Muscle layer of duodenum (tissue), 2 donors: Measurements from ENCODE around the gene TMA7.
A peak's percentile ranks its signal among the peaks of the same experiment; 100 is the strongest.
"Not testable (repeated sequence)": the region's sequence is repeated elsewhere in the genome, so short reads cannot be mapped to it uniquely, and the experiment has no call there.

Experiments
- H3K27ac ChIP-seq: one replicate; pipeline ENCODE4 v1.7.0; 2013; ENCODE audit warnings: mild to moderate bottlenecking, low read length
- H3K27me3 ChIP-seq: one replicate; pipeline ENCODE4 v1.7.0; 2013; ENCODE audit warnings: low read depth, mild to moderate bottlenecking, control low read depth, low read length
- H3K36me3 ChIP-seq, 2 donors: one replicate each; pipeline ENCODE4 v1.7.0; 2013; ENCODE audit warnings: low read length in 2 of 2, control low read depth in 1 of 2, mild to moderate bottlenecking in 1 of 2; ENCODE audit not compliant: insufficient read depth in 2 of 2, control insufficient read depth in 1 of 2
- H3K4me1 ChIP-seq, 2 donors: one replicate each; pipeline ENCODE4 v1.7.0; 2013; ENCODE audit warnings: low read length in 2 of 2, mild to moderate bottlenecking in 2 of 2, control low read depth in 1 of 2, moderate library complexity in 1 of 2; ENCODE audit not compliant: insufficient read depth in 2 of 2, control insufficient read depth in 1 of 2
- H3K4me3 ChIP-seq, 2 donors: one replicate each; pipeline ENCODE4 v1.7.0; 2013; ENCODE audit warnings: low read length in 2 of 2, low read depth in 1 of 2, mild to moderate bottlenecking in 1 of 2
- H3K9me3 ChIP-seq, 2 donors: one replicate each; pipeline ENCODE4 v1.7.0; 2013; ENCODE audit warnings: low read length in 2 of 2, control low read depth in 1 of 2, mild to moderate bottlenecking in 1 of 2; ENCODE audit not compliant: control insufficient read depth in 1 of 2
- donor health status: healthy.

TMA7 gene

DNA sequence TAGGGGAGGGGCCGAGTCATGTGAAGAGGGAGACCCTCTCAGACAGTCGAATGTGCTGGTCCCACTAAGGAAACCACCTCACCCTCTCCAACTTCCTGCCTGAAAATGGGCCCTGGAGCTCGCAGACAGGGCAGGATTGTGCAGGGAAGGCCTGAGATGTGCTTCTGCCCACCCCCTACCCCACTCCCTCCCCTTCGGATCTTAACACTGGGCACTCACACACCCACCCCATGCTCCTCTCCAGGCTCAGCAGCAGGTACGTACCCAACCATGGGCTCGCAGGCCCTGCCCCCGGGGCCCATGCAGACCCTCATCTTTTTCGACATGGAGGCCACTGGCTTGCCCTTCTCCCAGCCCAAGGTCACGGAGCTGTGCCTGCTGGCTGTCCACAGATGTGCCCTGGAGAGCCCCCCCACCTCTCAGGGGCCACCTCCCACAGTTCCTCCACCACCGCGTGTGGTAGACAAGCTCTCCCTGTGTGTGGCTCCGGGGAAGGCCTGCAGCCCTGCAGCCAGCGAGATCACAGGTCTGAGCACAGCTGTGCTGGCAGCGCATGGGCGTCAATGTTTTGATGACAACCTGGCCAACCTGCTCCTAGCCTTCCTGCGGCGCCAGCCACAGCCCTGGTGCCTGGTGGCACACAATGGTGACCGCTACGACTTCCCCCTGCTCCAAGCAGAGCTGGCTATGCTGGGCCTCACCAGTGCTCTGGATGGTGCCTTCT is 26.5 kb downstream of the TMA7 start:
- H3K36me3 ChIP-seq: peaks cover 20 to 41% of the 10 kb centered on the region in 2 donors
- no peaks in the 10 kb centered on the region for H3K27me3 ChIP-seq
- peak overlapping the region; percentile 68 to 80 for H3K4me3 ChIP-seq
- H3K27ac ChIP-seq: peak overlapping the region; percentile 99
- H3K4me1 ChIP-seq: peaks cover 27 to 63% of the 10 kb centered on the region in 2 donors
- H3K9me3 ChIP-seq: no peaks in the 10 kb centered on the region

DNA sequence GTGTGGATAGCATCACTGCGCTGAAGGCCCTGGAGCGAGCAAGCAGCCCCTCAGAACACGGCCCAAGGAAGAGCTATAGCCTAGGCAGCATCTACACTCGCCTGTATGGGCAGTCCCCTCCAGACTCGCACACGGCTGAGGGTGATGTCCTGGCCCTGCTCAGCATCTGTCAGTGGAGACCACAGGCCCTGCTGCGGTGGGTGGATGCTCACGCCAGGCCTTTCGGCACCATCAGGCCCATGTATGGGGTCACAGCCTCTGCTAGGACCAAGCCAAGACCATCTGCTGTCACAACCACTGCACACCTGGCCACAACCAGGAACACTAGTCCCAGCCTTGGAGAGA is 27.0 kb downstream of the TMA7 start:
- H3K27ac ChIP-seq: peak overlapping the region; percentile 99
- H3K4me3 ChIP-seq: peak overlapping the region; percentile 68 to 80
- peaks cover 27 to 67% of the 10 kb centered on the region in 2 donors for H3K4me1 ChIP-seq

DNA sequence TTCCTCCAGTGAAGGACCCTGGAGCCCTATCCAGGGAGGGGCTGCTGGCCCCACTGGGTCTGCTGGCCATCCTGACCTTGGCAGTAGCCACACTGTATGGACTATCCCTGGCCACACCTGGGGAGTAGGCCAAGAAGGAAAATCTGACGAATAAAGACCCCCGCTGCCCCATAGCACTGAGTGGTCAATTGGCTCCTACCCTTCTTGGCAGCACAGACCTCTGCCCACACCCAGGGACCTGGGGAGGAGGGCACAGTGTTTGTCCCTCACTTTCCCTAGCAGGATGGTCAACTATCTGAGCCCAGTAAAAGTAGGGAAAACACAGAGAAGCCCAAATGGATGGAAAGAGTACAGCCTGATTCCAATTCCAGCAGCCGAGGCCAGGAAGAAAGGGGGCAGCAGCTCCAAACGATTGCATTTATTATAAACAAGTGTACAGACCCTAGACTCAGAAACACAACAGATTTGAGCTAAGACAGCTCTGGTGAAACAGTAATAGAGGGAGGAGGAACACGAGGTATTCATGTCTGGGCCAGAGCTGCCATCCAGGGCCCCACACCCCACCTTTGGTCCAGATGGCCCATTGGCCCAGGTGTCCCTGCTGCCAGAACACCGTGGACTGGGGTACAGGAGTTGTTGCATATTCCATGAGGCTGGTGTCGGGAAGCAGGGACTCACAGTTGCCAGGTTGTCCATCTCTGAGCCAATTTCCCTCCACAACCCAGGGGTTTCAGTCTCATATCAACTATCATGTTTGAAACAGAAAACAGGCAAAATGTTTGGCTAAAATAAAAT is 27.6 kb downstream of the TMA7 start:
- no peaks in the 10 kb centered on the region for H3K9me3 ChIP-seq
- H3K36me3 ChIP-seq: peaks cover 20 to 41% of the 10 kb centered on the region in 2 donors
- H3K27ac ChIP-seq: peak overlapping the region; percentile 99
- H3K4me3 ChIP-seq: peak overlapping the region; percentile 68 to 80
- H3K4me1 ChIP-seq: peaks cover 27 to 67% of the 10 kb centered on the region in 2 donors
- no peaks in the 10 kb centered on the region for H3K27me3 ChIP-seq

More for the DNA sequence above, 27.0 kb downstream of the TMA7 start:
- H3K27me3 ChIP-seq: no peaks in the 10 kb centered on the region
- peaks cover 20 to 41% of the 10 kb centered on the region in 2 donors for H3K36me3 ChIP-seq
- H3K9me3 ChIP-seq: no peaks in the 10 kb centered on the region

DNA sequence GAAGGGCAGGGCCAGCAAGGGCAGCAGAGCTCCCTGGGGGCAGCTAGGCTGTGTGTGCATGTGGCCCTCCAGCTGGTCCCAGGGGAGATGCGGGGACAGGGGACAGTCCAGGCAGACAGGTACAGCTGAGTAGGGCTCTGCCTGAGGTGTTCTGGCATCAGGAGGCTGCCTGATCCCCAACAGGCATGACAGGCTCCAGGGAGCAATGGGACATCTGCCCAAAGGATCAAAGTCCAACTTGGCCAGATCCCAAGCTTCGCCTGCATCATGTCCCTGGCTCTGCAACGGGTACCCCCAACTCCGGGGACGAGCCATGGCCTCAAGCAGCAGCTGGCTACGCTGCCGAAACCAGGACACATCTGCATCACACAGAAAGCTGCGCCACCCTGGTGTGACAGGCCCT is 28.3 kb downstream of the TMA7 start:
- Histone ChIP-seq H3K9me3 (no peaks in the 10 kb centered on the region), H3K4me3 (no peak overlapping the region), H3K27me3 (no peaks in the 10 kb centered on the region), H3K36me3 (peaks cover 18 to 45% of the 10 kb centered on the region in 2 donors), H3K27ac (peak overlapping the region; percentile 99), H3K4me1 (peaks cover 28 to 68% of the 10 kb centered on the region in 2 donors)

DNA sequence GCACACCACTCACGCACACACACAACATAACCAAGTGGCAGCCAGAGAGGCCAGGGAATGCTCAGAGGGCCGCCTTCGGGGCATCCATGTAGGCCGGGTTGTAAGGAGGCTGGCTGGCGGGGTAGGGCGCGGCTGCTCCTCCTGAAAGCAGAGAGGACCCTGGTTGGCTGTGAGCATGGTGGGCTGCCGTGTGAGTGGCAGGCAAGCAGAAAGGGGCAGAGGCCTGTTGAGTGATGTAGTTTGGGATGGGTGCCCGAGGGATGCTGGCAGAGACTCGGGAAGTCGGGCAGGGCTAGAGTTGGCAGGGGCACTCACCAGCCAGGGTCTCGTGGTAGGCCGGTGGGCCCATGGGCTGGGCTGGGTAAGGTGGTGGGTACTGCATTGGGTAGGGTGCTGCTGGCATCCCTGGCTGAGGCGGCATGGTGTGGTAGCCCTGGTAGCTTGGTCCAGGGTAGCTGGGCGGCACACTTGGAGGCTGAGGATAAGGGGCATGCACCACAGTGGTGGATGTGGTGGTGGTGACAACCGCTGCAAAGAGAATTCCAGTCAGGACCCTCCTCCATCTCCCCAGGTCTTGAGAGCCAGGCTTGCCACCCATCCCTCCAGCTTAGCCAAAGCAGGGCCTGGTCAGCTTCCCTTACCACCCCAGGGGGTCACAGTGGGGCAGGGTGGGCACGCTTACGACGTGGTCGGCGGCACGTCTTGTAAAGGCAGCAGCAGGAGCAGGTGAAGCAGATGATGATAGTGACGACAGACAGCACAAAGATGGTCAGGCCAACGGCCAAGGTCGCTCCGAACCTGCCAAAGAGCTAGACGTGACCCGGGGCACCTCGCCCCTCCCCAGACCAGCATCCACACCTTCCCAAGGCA is 29.2 kb downstream of the TMA7 start:
- Histone ChIP-seq H3K27me3 (no peaks in the 10 kb centered on the region), H3K9me3 (no peaks in the 10 kb centered on the region), H3K36me3 (peaks cover 18 to 37% of the 10 kb centered on the region in 2 donors), H3K4me1 (peaks cover 31 to 72% of the 10 kb centered on the region in 2 donors), H3K27ac (no peak overlapping the region), H3K4me3 (no peak overlapping the region)

DNA sequence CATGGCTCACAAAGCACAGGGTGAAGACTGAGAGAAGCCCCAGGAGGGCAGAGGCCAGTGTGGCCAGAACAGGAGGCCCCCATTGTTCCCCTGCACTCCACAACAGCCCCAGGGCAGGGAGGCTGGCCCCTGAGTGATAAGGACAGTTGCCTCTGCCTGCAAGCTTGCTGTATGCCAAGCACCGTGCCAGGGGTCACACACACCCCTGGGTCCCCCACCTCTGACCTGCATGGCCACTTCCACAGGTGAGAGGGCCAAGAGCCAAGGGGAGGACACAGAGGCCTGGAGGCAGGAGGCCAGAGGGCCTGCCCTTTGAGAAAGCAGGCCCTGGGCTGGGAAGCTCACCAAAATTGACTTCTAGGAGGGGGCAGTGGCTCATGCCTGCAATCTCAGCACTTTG is 30.2 kb downstream of the TMA7 start:
- Histone ChIP-seq H3K27ac (peak overlapping the region; percentile 45), H3K9me3 (no peaks in the 10 kb centered on the region), H3K36me3 (peaks cover 18 to 35% of the 10 kb centered on the region in 2 donors), H3K27me3 (no peaks in the 10 kb centered on the region), H3K4me3 (no peak overlapping the region), H3K4me1 (peaks cover 27 to 64% of the 10 kb centered on the region in 2 donors)

DNA sequence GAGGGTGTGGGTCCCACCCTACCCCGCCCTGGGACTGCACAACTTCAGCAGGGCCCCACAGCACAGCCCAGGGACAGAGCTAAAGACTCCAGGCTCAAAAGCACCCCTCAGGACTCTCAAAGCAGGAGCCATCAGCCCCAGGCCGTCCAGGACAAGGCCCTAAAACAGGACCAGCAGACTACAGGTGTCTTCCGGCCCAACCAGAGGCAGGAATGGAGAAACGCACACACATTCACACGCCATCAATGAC is 32.5 kb downstream of the TMA7 start:
- peaks cover 18 to 49% of the 10 kb centered on the region in 2 donors for H3K4me1 ChIP-seq
- H3K27me3 ChIP-seq: no peaks in the 10 kb centered on the region
- peaks cover 12 to 27% of the 10 kb centered on the region in 2 donors for H3K36me3 ChIP-seq
- H3K27ac ChIP-seq: peak overlapping the region; percentile 99
- H3K4me3 ChIP-seq: peak overlapping the region; percentile 84 to 99
- no peaks in the 10 kb centered on the region for H3K9me3 ChIP-seq

DNA sequence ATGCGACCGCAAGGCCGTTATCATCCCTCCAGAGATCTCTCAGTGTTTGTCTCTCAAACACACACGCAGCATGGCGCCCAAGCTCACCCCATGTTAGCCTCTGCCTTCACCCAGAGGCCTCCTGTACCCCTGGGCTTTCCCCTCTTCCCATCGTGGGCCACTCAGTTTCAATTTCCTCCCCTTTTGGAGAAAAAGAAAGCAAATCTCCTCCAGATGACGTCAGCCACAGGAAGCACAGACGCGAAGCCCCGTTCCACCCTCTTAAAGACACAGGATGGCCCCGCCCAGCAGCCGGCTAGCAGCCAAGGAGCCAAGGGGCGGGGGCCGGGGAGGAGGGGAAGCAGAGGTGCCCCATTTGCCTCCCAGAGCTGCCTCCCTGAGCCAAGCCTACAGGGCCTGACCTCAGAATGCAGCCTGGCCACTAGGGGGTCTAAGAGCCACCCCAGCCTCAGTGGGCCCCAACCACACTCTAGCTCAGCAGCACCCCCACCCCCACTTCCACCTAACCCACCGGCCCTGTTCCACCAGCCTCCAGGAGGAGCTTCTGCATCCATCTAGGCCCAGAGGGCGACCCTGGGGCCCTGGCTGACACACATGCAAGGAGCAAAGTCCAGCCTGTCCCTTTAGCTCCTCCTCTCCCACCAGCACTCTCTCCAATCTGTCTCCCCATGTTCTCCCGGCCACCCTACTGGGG is 33.0 kb downstream of the TMA7 start:
- Histone ChIP-seq H3K27ac (peak overlapping the region; percentile 99), H3K27me3 (no peaks in the 10 kb centered on the region), H3K36me3 (peaks cover 7 to 26% of the 10 kb centered on the region in 2 donors), H3K4me3 (peak overlapping the region; percentile 84 to 99), H3K9me3 (no peaks in the 10 kb centered on the region), H3K4me1 (peaks cover 13 to 44% of the 10 kb centered on the region in 2 donors)

DNA sequence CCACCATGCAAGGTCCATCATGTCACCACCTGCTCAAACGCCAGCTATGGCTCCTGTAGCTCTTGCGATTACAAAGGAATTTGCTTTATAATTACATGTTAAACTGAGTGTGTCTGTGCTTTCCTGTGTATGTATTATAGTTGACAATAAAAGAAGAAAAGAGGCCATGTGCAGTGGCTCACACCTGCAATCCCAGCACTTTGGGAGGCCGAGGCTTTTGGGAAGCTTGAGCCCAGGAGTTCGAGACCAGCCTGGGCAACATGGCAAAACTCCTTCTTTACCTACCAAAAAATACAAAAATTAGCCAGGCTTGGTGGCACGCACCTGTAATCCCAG is 33.5 kb downstream of the TMA7 start:
- Histone ChIP-seq H3K27me3 (no peaks in the 10 kb centered on the region), H3K27ac (peak overlapping the region; percentile 99), H3K4me1 (peaks cover 9 to 39% of the 10 kb centered on the region in 2 donors), H3K9me3 (no peaks in the 10 kb centered on the region), H3K36me3 (peaks cover 2 to 26% of the 10 kb centered on the region in 2 donors), H3K4me3 (peak overlapping the region in 1 of 2 donors; percentile 99)

DNA sequence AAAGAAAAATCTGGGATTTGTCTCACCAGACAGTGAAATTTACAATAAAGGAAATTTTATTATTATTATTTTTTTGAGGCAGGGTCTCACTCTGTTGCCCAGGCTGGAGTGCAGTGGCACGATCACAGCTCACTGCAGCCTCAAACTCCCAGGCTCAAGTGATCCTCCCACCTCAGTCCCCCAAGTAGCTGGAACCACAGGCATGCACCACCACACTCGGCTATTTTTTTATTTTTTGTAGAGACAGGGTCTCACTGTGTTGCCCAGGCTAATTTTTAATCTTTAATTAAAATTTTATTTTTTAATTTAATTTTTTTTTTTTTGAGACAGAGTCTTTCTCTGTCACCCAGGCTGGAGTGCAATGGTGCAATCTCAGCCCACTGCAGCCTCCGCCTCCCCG is 34.0 kb downstream of the TMA7 start:
- Histone ChIP-seq H3K36me3 (peaks cover 0 to 26% of the 10 kb centered on the region in 2 donors), H3K4me1 (peaks cover 9 to 34% of the 10 kb centered on the region in 2 donors)
- H3K4me3 ChIP-seq, H3K27ac ChIP-seq, H3K27me3 ChIP-seq, H3K9me3 ChIP-seq: not testable (repeated sequence)
